Measurements from ENCODE around the gene MYH7B. TPM values are rescaled to one million over a fixed set of nuclear protein-coding genes. Genes with fewer than 3 reads are reported as not detected.
A peak's percentile ranks its signal among the peaks of the same experiment; 100 is the strongest.

The MYH7B gene
- total RNA-seq, 1 donor from 2014 or later = 1.2 TPM

GRCh38 chr20:34954904-34955230, 801 bp upstream of the MYH7B start:
- peak overlapping the region; percentile 95 for H3K4me3 Mint-ChIP-seq (ENCODE audit: low read depth)
- peaks cover 21% of the 10 kb centered on the region for H3K4me1 Mint-ChIP-seq (ENCODE audit: low read depth)
- no peak for TF ChIP-seq CTCF (IDR thresholded peaks at IDR 0.05; ENCODE audit: unreplicated experiment)
- peak overlapping the region; percentile 99 for H3K27ac Mint-ChIP-seq
- H3K27me3 Mint-ChIP-seq = peaks cover 6% of the 10 kb centered on the region
- no peaks in the 10 kb centered on the region for H3K9me3 Mint-ChIP-seq (ENCODE audit: low read depth)
- peaks cover 7% of the 10 kb centered on the region for H3K36me3 Mint-ChIP-seq (ENCODE audit: insufficient read depth)
- DNase-seq (ENCODE audit: low spot score, unreplicated experiment) = no peak

- Mint-ChIP-seq H3K4me1 (ENCODE audit: low read depth) (peaks cover 21% of the 10 kb centered on the region), H3K9me3 (ENCODE audit: low read depth) (no peaks in the 10 kb centered on the region), H3K27ac (peak overlapping the region; percentile 99), H3K27me3 (peaks cover 6% of the 10 kb centered on the region), H3K4me3 (ENCODE audit: low read depth) (peak overlapping the region; percentile 95), H3K36me3 (ENCODE audit: insufficient read depth) (peaks cover 3% of the 10 kb centered on the region)
- no peak for DNase-seq (ENCODE audit: low spot score, unreplicated experiment)
- peak; percentile 16 for TF ChIP-seq CTCF (IDR thresholded peaks at IDR 0.05; ENCODE audit: unreplicated experiment)
These were observed 382 bp downstream of the MYH7B start for GRCh38 chr20:34956041-34956458.

DNA sequence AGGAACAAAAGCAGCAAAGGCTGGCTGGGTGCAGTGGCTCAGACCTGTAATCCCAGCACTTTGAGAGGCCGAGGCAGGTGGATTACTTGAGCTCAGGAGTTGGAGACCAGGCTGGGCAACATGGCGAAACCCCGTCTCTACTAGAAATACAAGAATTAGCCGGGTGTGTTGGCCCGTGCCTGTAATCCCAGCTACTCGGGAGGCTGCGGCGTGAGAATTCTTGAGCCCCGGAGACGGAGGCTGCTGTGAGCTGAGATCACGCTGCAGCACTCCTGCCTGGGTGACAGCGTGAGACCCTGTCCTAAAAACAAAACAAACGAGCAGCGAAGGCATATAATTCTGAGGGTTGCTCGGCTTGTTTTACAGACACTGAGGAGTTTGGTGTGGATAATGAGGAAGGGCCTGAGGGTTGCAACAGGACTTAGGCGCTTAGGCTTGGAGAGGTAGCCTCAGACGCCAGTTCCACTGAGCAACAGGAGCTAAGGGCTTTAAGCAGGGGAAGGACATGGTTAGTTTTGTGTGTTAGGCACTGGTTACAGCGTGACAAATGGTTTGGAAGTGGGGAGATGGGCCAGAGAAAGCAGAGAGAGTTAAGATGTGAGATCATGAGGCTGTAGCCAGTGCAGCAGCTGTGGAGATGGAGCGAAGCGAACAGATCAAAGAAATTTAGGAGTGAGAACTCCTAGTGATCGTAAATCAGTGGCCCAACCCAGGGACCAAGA, 1.2 kb downstream of the MYH7B start:
- H3K4me3 Mint-ChIP-seq (ENCODE audit: low read depth) = no peak overlapping the region
- peaks cover 6% of the 10 kb centered on the region for H3K27me3 Mint-ChIP-seq
- TF ChIP-seq CTCF (IDR thresholded peaks at IDR 0.05; ENCODE audit: unreplicated experiment) = no peak
- H3K36me3 Mint-ChIP-seq (ENCODE audit: insufficient read depth) = peaks cover 3% of the 10 kb centered on the region
- DNase-seq (ENCODE audit: low spot score, unreplicated experiment) = no peak
- peaks cover 21% of the 10 kb centered on the region for H3K4me1 Mint-ChIP-seq (ENCODE audit: low read depth)
- no peak overlapping the region for H3K27ac Mint-ChIP-seq
- no peaks in the 10 kb centered on the region for H3K9me3 Mint-ChIP-seq (ENCODE audit: low read depth)

- DNase-seq (ENCODE audit: low spot score, unreplicated experiment) = no peak
- Mint-ChIP-seq H3K9me3 (ENCODE audit: low read depth) (no peaks in the 10 kb centered on the region), H3K4me3 (ENCODE audit: low read depth) (no peak overlapping the region), H3K36me3 (ENCODE audit: insufficient read depth) (no peaks in the 10 kb centered on the region), H3K27me3 (no peaks in the 10 kb centered on the region), H3K4me1 (ENCODE audit: low read depth) (no peaks in the 10 kb centered on the region), H3K27ac (no peak overlapping the region)
- TF ChIP-seq CTCF (IDR thresholded peaks at IDR 0.05; ENCODE audit: unreplicated experiment) = no peak
These were observed 8.8 kb downstream of the MYH7B start for GRCh38 chr20:34964486-34964885.

DNA sequence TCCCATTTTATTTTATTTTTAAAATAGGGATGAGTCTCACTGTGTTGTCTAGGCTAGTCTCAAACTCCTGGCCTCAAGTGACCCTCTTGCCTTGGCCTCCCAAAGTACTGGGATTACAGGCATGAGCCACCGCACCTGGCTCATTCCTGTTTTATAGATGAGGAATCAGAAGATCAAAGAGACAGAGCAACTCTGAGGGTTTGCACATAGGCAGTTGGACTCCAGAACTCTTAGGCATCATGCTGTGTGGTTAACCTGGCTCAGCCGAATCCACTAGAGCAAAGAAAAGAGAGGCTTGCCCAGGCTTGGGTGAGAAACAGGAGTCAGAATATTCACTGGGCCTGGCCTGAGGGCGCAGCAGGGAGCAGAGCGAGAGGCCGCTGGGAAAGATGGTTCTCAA, 9.4 kb downstream of the MYH7B start:
- Mint-ChIP-seq H3K4me3 (ENCODE audit: low read depth) (no peak overlapping the region), H3K36me3 (ENCODE audit: insufficient read depth) (no peaks in the 10 kb centered on the region), H3K27ac (no peak overlapping the region), H3K4me1 (ENCODE audit: low read depth) (no peaks in the 10 kb centered on the region), H3K27me3 (no peaks in the 10 kb centered on the region), H3K9me3 (ENCODE audit: low read depth) (no peaks in the 10 kb centered on the region)
- TF ChIP-seq CTCF (IDR thresholded peaks at IDR 0.05; ENCODE audit: unreplicated experiment) = no peak
- DNase-seq (ENCODE audit: low spot score, unreplicated experiment) = no peak
